Activated T-helper 1 cell treated with Interleukin-2 at 50 U/mL for 16 hours (primary cell): ENCODE data around the gene GRSF1.
"Not testable (repeated sequence)": the region's sequence is repeated elsewhere in the genome, so short reads cannot be mapped to it uniquely, and the experiment has no call there.

ENCODE experiments used
- DNase-seq: peaks from one replicate; pipeline ENCODE4 v3.0.0-alpha.2; 2020; ENCODE audit warnings: low read depth

Gene GRSF1

DNA sequence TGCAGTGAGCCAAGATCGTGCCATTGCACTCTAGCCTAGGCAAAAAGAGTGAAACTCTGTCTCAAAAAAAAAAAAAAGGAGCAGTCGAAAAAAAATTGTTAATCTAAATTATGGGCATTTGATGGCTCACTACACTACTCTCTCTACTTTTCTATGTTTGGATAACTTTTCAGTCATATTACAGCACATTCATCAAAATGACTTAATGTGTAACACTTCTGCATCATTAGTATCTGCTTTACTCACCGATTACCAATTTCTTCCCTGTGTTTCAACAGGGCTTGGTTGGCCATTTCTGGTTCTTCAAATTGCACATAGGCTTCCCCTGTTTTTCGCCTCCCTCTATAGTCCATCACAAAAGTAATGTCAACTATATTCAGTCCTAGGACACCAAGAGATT is 8.4 kb downstream of the GRSF1 start:
- DNase-seq, result no peak

DNA sequence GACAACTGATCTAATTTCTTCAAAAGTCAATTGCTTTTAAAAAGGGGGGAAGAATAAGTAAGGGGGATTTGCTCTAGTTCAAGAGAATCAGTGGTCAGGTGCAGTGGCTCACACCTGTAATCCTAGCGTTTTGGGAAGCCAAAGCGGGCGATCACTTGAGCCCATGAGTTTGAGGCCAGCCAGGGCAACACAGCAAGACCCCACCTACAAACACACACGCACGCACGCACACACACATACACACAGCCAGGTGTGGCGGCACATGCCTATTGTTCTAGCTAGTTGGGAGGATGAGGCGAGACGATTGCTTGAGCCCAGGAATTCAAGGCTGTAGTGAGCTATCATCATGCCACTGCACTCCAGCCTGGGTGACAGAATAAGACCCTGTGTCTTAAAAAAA is 9.6 kb downstream of the GRSF1 start:
- no peak for DNase-seq

DNA sequence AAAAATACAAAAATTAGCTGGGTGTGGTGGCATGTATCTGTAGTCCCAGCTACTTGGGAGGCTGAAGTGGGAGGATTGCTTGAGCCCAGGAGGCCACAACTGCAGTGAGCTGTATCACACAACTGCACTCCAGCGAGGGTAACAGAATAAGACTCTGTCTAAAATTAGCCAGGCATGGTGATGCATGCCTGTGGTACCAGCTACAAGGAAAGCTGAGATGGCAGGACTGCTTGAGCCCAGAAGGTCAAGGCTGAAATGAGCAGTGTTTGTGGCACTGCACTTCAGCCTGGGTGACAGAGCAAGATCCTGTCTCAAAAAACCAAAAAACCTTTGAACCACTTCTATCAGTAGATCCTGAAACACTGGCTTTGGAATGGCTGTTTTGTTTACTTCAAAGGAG is 10.2 kb downstream of the GRSF1 start:
- DNase-seq, result no peak

DNA sequence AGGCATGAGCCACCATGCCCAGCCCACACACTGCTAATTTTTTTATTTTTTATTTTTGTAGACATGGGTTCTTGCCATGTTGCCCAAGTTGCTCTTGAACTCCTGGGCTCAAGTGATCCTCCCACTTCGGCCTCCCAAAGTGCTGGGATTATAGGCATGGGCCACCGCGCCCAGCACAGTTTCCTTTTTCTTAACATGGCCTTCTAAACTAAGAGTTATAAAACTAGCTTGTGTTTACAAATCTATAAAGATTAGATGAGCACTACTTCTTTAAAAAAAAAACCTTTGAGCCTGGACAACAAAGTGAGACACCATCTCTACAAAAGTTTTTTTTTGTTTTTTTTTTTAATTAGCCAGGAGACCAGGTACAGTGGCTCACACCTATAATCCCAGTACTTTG is 10.7 kb downstream of the GRSF1 start:
- no peak for DNase-seq

DNA sequence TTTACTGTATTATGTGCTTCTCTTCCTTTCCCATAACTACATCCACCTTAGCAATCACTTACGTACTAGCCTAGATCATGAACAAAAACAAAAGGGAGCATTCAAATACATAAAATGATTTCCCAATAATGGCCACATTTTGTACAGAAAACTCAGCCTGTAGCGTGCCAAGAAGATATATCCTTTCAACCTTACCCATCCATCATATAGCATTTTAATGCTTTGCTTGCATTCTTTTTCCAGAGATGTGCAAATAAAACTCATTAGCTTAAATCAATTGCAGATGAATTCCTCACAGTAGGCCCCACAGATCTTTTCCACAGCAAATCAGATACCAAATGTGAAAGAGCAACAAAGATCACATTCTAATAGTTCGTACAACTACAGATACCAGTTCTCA is 20.8 kb downstream of the GRSF1 start:
- DNase-seq, result no peak

DNA sequence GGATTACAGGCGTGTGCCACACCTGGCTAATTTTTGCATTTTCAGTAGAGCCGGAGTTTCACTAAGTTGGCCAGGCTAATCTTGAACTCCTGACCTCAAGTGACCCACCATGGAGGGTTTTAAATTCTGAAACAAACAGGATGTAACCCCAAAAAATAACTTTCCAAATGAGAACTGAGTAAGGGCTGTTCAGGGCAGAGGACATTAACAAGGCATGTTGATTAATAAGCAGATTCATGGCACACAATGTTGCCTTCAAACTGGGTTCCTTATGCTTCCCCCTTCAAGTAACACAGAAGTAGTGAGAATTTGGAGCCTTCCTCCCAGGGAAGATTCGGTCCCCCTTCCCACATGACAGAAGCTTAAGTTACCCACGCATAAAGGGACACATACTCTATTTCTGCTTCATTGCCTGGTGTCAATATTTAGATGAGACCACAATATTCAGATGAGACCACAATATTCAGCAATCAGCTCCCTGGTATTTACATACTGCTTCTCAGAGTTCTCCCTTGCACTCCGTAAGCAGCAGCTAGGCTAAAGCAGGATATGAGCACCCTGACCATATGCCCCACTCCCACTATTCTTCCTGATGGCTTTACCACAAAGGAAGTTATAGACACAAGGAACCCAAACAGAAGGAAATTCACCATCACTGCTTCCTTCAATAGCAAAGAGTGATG is 21.4 kb downstream of the GRSF1 start:
- DNase-seq, result no peak

DNA sequence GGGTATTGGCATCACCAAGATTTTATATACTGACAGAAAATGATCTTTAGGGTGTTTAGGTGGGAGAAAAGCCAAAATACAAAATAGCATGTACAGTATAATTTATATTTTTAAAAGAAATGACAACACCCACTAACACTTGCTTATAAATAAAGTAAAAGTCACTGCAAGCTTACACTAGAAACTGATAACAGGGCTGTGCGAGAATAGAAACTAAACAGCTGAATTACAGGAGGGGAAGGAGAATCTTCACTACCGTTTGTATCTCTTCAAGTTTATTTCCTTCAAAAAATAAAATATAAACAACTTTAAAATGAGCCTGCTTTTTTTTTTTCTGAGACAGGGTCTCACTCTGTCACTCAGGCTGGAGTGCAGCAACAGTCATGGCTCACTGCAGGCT is 22.8 kb downstream of the GRSF1 start:
- no peak for DNase-seq

DNA sequence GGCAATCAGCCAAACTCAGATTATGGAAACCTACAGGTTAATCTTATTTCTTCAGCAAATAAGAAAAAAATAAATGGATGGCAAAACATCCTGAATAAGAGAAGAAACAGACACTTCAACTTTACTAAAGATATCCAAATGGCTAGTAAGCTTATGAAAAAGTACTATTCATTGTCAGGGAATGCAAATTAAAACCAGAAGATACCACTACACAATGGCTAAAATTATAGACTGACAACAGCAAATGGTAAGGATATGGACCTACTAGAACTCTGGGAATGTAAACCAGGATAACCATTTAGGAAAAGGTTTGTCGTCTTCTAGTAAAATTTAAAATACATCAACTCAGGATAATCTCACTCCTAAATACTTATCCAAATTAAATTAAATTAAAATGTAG is 24.3 kb downstream of the GRSF1 start:
- DNase-seq, result no peak

DNA sequence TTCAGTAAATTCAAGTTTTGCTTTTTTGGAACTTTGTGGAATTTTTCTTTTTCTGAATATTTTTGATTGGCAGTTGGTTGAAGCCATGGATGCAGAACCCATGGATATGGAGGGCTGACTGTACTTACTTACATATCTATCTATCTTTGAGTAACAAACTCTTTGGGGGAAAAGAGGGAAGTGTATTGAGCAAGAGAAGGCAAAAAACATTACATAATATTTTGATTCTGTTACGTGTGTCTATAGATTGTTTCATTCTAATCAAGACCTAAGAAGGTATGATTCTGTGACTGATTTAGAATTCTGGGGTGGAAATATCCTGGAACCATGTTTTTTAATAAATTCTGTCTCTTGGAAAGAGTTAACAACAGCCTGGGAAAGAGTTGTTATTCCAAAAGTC is 31.5 kb downstream of the GRSF1 start:
- no peak for DNase-seq

DNA sequence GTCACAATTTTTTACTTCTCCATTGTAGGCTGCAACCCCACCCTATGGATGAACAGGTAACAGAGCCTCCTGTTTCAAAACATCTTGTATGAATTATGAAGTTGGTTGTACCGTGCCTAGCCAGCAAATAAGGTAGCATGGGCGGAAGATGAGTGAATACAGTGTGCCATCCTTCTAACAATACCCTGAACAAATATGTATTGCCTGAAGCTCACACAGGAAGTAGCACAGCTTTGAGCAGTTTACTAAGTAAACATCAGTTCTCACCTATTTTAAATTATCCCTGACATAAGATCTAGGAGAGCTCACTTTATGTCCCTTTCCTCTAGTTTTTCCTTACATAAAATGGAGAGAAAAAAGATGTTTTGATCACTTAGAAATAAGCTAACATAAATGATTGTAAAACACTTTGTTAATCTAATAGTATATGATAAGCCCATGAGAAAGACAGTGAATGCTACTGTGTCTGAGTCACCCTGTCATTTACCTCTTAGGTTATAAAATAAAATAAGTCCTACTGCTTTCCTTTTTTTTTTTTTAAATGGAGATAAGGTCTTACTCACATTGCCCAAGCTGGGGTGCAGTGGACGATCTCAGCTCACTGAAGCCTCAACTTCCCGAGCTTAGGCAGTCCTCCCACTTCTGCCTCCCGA is 36.6 kb downstream of the GRSF1 start:
- no peak for DNase-seq

DNA sequence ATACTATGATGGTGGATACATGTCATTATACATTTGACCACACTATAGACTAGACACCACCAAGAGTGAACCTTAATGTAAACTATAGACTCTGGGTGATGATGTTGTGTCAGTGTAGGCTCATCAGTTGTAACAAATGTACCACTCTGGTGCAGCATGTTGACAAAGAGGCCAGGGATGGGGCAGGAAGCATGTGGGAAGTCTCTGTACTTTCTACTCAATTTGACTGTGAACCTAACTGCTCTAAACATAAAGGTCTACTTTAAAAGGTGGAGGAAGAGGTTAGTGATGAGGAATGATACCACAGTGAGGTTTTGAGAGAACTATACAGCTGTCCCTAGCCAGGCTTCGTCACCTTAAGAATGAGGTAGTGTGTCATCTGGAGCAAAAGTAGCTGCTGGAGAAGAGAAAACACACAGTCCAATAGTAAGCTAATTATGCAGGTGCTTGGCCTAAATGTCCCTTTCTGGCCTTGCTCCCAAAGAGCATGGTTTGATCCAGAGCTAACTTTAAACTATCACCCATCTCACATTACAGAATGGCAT is 38.4 kb downstream of the GRSF1 start:
- DNase-seq, result no peak

DNA sequence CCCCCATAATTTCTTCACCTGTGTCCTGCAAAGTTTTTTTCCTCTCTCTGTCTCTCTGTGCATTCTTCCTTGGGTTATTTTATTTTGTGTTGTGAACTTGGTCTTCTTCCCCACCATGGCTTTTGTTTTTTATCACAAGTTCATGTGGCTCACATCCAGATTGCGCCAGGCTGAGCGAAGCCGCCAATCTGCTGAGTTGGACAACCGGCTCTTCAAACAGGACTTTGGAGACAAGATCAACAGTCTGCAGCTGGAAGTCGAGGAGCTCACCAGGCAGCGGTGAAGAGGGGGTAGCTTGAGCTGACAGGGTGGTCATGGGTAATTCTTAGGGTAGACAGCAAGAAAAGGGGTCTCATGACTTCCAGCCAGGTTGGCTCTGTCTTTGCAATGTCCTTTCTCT is 46.1 kb downstream of the GRSF1 start:
- no peak for DNase-seq

DNA sequence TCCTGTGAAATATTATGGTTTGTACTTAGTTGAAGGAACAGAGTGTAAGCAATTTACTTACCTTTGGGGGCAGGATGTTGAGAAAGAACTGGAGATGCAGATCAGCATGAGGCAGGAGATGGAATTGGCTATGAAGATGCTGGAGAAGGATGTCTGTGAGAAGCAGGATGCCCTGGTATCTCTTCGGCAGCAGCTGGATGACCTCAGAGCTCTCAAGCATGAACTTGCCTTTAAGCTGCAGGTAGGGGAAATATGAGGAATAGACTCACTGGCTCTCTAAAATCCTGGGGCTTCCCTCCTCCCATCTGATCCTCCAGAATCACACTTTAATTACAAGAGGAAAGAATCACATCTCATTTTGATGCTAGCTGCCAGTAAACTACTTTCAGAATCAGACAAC is 51.0 kb downstream of the GRSF1 start:
- no peak for DNase-seq

DNA sequence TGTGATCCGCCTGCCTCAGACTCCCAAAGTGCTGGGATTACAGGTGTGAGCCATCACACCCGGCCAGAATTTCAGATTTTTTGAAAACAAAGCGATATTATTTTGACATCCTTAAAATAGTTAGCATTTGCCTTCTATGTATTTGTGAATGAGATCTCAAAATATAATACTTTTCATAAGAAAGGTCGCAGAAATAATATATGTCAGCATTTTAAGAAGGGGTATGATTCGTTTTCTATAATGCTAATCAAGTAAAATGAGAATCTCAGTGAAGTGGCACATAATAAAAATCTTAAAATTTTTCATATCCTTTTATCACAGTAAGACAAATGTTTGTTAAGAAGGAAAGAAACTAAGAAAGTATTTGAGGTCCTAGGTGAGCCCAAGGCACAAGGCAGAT is 52.2 kb downstream of the GRSF1 start:
- DNase-seq, result no peak

DNA sequence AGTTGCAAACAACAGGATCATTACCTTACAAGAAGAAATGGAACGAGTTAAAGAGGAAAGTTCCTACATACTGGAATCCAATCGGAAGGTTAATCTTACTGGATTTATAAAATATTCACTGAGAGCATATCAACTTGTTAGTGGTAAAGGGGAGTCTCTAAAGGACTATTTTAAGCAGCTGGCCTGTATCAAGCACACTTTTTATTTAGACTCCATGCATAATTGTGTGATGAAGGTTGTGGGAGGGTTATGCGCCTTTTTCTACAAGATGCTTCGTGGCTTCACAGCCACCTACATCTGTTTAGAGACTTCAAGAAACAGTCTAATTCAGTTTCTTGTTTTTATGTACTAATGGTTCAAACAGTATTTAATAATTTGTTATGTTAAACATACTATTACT is 56.6 kb downstream of the GRSF1 start:
- DNase-seq, result no peak

DNA sequence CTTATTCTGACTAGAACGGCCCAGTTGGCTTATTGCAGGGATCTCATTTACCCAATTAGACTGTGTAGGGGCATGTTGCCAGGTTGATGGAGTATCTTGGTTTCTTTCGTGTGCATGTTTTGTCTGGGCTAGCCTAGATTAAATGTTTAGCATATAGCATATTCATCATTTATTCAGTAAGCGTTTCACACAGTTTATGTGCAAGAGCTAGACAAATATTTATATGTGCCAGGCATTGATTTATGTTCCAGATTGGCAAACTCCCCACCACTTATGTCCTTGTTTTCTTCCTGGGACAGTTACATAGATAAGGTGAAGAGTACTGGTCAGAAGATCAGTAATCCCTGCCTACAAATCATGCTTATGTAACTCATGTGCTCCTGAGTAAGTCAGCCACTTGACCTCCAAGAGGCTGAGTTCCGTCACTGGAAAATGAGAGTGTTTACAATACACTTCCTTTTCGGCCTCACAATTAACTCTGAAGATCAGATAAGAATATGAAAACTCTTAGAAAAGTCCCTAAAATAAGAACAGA is 60.7 kb downstream of the GRSF1 start:
- DNase-seq, result no peak

DNA sequence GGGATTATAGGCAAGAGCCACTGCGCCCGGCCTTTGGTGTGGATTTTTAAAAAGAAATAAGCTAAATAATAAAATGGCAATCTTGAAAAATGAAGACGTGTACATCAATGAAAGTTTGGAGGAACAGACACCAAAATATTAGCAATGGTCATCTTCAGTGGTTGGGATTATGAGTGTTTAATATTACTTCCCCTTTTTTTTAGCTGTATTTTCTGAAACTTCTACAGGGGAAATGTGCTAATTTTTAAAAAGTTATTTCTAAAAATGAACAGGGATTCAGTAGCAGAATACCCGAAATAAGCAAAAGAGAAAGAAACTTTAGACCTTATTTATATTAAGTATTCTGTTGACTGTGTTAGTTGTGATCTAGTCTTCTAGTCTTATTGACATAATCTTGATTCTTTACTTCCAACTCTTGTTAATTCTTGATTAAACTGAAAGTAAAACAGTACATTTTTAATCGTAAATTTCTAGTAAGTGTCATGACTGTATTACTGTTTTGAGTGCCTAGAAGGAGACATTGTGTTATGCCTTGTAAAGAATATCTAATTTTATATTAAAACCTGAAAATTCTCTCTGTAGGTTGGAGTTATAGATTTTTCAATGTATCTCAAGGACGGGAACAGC is 66.6 kb downstream of the GRSF1 start:
- DNase-seq, result no peak

DNA sequence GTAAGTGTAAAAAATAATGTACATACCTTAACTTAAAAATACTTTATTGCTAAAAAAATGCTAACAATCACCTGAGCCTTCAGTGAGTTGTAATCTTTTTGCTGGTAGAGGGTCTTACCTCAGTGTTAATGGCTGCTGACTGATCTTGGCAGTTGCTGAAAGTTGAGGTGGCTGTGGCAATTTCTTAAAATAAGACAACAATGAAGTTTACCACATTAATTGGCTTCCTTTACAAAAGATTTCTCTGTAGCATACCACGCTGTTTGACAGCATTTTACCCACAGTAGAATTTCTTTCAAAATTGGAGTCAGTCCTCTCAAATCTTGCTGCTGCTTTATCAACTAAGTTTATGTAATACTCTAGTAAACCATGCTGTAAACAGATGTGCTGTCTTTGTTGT is 70.3 kb downstream of the GRSF1 start:
- DNase-seq, result not testable (repeated sequence)

DNA sequence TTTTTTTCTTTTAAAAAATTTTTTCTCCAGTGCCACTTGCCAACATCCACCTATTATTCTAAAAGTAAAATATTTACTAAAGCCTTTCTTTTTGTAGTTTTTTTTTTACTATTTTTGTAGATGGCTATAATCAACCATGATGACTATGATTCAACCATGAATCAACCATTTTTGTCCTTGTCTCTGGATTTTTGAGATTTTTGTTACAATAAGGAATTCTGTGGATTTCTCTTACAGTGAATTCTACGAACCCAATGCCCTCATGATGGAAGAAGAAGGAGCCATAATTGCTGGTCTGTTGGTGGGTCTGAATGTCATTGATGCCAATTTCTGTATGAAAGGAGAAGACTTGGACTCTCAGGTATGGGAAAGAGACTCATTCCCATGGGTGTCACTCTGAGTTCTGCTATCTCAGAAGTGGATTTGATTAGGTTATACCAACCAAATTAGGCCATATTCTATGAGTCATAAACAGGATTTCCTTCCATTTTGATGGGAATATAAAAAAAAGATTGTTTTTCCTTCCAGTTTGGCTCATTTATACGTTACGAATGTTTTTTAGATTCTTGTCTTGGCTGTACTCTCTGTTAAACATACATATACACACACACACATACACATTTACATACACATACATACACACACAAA is 71.3 kb downstream of the GRSF1 start:
- DNase-seq, result no peak
